OCI-M1 (cell line): ENCODE results near the gene STRA8.

Experiments used
- DNase-seq: peaks from one replicate; lab custom pipeline; 2025; lab: John Stamatoyannopoulos, UW

The STRA8 gene

DNA sequence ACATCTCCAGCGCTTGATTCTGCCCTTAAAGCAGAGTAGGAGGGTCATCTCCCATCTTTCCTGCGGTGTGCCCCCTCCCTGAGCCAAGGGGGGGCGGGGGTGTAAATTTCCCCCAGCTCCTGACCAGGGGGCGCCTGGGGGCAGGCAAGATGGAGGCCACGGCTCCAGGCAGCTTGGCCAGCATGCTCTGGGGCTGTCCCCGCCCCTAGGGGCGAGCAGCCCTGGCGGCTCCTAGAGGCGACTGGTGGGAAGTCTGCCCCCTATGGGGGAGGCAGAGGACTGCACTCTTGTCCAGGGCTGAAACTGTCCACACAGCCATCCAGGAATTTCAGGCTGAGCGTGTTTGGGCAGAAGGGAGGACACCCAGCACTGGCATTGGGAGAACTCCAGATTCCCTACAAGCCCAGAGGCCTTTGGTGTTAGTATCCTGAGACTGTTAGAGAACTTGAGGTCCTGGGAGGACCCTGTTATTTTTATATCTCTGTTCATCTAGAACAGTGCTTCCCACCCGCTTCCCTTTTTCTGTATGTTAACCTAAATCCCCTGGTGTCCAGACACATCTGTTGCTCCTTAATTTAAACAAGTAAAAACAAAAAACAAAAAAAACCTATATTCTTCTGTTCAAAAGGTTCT, 4.6 kb downstream of the STRA8 start:
- peak; percentile 34 for DNase-seq

GRCh38 chr7:135239263-135239662, 5.6 kb downstream of the STRA8 start:
- DNase-seq = no peak

- no peak for DNase-seq
These were observed 6.8 kb downstream of the STRA8 start for GRCh38 chr7:135240441-135240840.

DNA sequence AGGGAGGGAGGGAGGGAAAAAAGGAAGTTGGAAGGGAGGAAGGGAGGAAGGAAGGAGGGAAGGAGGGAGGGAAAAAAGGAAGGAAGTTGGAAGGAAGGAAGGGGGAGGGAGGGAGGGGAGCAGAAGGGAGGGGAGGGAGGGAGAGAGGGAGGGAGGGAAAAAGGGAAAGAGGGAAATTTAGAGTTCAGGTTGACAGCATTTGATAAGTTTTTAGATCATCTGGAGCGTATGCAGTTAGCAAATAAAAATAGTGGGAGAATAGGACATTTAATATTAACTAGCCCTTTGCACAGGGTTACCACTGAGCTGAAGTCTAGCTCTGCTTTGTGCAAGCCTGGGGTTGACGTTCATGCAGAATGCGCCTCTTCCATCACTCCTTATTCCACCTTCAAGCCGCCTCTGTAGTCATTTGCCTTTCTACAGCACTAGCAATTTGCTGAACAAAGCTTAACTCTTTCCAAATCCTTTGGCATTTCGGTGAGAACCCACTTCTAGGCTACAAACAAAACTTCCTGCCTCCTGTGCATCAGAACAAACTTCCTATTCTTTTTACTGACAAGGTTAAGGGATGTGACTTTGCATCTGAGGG, 8.6 kb downstream of the STRA8 start:
- no peak for DNase-seq

DNA sequence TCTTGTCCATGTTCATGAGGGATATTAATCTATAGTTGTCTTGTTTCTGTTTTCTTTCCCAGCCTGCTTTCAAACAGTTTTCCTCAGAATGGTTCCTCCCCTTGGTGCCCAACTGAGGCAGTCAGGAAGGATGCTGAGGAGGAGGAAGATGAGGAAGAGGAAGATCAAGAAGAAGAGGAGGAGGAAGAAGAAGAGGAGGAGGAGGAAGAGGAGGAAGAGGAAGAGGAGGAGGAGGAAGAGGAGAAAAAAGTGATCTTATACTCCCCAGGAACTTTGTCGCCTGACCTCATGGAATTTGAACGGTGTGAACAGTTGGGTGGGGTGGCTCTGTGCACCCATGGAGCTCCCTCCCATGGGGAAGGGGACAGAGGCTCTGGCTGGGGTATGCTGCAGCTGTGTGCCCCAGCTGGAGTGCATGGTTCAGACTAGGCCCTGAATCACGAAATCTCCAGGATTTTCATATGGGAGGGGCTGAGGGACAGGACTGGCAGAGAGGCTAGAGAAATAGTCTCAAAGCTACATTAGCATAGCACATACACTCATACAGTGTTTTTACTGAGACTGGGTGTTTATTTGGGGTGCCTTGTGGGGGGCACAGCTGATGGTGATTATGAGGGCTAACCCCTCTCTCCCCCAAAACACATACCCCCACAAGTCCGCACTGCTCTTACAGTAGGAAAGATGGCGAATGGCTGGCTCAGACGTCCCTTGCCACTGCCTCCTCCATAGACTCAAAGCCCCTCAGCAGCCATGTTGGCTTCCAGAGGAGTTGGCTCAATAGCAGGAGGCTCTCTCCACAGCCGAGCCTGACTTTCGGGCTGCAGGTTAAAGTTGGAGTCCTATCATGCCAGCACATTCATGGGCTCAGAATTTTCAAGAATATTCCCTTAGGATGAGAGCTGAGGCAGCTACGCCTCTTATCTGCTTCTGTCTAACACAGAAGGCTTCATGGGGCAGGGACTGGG, 11.9 kb downstream of the STRA8 start:
- DNase-seq = no peak

DNA sequence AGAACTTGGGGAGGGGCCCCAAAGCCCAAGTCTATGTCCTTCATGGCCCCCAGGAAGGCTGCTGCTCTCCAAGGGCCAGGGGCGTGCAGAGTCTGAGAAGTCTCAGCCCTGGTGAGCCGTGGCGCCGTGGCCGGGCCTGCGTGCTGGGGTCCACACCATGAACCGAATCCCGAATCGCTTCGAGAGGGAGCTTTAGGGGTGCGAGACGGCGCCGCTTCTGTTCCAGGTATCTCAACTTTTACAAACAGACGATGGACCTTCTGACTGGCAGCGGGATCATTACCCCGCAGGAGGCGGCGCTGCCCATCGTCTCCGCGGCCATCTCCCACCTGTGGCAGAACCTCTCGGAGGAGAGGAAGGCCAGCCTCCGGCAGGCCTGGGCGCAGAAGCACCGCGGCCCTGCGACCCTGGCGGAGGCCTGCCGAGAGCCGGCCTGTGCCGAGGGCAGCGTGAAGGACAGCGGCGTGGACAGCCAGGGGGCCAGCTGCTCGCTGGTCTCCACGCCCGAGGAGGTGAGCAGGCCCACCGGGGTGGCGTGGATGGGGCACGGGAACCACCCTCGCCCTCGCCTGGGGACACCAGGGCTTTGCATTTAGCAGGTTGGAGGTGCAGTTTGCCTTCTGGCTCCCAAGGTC, 12.7 kb downstream of the STRA8 start:
- DNase-seq = no peak

GRCh38 chr7:135247746-135248471, 14.3 kb downstream of the STRA8 start:
- DNase-seq = no peak

DNA sequence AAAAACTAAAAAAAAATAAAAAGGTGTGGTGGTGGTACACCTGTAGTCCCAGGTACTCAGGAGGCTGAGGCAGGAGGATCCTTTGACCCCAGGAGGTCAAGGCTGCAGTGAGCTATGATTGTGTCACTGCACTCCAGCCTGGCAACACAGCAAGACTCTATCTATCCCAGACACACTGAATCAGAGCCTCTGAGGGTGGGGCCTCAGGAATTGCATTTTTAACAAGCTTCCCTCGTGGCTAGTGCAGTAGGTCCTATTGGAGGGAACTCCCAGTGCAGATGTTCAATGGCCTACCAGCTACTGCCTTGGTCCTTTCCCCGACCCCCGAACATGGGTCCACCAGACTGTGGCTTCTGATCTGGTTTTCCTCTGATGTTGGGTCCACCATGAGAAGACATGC, 14.9 kb downstream of the STRA8 start:
- DNase-seq = no peak

- DNase-seq = no peak
These were observed 18.1 kb downstream of the STRA8 start for GRCh38 chr7:135251496-135252391.

DNA sequence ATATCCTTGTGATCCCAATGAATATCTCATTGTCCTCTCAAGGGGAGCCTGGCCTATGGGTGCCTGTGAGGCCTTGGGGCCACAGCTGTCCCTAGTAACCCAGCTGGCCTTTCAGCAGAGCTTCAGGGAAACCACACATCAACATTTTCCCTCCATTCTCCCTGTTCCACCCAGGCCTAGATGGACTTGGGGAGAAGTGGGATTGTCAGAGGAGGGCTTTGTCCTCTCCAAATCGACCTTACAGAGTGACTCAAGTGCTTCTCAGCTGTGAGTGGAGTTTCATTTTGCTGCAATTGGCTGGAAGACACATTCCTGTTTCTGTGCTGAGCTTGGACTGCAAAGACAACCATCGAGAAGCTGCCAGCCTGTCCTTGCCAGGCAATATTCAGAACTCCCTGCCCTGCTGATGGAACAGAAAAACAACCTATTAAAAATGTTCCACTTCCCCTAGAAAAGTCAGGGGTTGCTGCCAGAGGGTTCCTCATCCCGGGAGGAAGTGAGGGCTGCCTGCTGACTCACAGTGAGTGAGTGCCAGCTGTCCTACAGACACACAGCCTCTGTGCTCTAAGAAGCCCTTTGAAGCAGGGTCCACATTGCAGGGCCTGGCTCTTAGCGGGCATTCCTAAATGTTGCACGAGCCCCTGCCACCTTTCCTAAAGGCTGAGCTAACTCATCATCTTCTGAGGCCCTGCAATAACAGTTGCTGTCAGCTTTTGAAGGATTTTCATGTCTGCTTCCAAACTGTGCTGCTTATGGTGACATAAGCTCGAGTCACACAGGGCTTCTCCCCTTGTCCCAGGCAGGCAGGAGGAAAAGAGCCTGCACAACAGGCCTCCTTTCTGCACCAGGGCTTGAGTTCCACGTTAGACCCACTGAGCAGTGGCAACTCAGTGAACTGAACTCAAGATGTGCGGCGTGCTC, 20.5 kb downstream of the STRA8 start:
- DNase-seq = peak; percentile 26

- no peak for DNase-seq
These were observed 24.2 kb downstream of the STRA8 start for GRCh38 chr7:135257790-135258189.

GRCh38 chr7:135258585-135258984, 24.9 kb downstream of the STRA8 start:
- no peak for DNase-seq

DNA sequence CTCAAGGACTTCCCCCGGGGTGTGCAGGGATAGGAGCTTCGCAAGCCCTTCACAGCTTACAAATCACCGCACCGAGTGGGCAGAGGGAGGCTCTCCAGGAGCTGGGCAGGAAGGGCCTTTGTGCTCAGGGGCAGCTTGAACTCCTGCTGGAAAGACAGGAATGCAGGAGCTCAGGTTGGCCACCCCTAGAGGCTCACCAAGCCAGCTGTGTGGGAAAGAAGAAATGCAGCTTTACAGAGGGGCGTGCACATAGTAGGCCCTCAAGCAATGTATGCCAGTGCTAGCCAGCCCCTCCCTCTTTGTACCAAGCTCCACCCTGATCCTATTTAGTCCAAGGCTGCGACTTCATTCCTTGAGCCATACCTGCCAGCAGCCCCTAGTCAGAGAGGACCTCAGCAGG, 26.1 kb downstream of the STRA8 start:
- no peak for DNase-seq

DNA sequence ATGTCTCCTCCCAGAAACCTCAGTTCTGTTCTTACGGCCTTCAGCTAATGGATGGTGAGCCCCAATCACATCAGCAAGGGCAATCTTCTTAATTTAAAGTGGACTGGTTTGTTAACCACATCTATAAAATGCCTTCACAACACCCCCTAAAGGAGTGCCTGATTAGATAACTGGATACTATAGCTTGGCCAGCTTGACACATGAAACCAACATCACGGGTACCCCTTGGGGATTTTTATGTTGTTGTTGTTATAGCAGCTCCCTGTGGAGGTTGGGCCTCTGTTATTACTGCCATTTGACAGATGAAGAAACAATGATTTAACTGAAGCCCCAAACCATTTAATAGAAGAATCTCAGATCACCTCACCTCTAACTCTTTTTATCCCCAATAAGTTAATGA, 26.8 kb downstream of the STRA8 start:
- no peak for DNase-seq

DNA sequence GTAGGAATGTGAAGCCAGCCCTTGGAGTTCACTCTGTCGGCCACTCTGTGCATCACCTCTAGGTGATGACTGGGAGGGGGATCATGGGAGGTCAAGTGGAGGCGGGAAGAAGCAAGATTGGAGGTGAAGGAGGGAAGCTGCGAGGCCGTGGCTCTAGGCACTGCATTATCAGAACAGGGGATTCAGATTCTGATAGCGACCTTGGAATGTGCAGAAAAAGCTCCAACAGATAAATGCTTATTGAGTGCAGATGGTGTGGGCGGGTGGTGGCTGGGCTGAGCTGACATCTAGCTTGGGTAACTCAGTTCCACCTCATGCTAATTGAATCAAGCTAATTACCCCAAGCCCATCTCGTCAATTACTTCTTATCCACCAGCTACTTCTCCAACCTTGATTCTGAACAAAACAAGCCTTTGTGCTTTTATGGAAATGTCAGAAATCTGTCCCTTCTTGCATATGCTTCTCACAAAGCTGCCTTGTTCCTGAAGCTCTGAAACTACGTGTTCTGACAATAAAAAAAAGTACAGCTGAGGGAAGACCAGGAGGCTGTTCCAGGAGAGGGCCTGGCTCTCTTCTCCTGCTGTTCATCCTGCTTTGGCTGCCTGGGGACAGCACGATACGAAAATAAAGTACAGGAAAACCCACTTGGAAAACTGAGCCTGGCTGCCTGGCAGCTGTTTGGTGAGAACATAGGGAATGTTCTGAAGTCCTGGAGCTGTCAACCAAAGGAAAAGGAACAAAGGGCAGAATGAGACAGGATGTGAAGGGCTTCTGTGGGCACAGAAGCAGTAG, 27.5 kb downstream of the STRA8 start:
- DNase-seq = no peak

GRCh38 chr7:135262623-135263320, 29.1 kb downstream of the STRA8 start:
- no peak for DNase-seq

- DNase-seq = no peak
These were observed 29.8 kb downstream of the STRA8 start for GRCh38 chr7:135263321-135263970.

GRCh38 chr7:135265637-135266036, 32.0 kb downstream of the STRA8 start:
- DNase-seq = no peak
